HTERT RPE-1 (cell line): ENCODE results near the gene SAMD7.

ENCODE experiments used
- in situ Hi-C: fragments of 300-500 bp; cut with MboI; formaldehyde crosslinking; loops from 4 replicates; pipeline ENCODE4 v1.14.3; 2020; ENCODE audit warnings: low sequenced_read_pairs

The SAMD7 gene, protein sequence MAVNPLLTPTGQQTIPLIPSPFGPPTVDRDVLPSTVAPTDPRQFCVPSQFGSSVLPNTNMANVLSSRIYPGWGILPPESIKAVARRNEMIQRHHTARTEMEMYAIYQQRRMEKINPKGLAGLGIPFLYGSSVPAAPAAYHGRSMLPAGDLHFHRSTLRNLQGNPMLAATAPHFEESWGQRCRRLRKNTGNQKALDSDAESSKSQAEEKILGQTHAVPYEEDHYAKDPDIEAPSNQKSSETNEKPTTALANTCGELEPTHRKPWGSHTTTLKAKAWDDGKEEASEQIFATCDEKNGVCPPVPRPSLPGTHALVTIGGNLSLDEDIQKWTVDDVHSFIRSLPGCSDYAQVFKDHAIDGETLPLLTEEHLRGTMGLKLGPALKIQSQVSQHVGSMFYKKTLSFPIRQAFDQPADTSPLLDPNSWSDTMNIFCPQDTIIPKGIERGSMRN

DNA sequence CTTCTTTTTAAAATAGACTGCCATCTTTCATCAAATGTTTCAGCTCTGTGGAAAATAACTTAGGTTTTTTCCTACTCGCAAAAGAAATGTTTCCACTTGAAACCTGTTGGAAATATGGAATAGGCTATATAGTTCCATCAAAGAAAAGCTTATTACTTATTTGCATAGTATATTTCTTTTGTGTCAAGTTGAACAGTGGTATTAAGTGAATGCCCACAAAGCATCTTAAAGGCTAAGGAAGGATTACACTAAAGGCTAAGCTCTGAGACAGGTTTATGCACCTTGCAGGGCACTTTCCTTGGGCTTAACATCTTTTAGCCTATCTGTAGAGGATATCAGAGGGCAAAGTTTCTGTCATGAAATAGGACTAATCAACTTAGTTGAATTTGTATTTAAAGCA, at the start of gene SAMD7:
Gene SAMD7, plus strand, starts transcription at position 301 of the 400 bp plus-strand sequence. CDS start 7,927 bp downstream, outside the sequence.
- in situ Hi-C loops, result no loop called here

DNA sequence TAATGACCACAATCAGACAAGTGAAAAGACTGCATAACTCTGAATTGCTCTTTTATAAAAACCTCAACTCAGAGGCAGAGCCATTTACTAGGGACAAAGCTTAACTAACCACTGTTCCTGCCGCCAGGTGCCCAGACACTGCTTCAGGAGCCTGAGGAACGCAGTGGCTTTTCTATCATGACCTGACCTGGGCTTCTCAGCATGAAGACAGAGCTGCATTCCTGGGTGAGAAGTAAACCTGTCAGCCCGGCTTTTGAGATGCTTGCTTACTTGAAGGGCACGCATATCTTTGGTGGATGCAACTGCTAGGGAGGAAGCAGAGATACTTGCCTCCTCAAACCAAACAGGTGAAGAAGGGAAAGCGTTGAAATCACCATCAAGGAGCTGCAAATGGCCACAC, 49.5 kb upstream of the SAMD7 start:
- in situ Hi-C loops, result no loop called here

DNA sequence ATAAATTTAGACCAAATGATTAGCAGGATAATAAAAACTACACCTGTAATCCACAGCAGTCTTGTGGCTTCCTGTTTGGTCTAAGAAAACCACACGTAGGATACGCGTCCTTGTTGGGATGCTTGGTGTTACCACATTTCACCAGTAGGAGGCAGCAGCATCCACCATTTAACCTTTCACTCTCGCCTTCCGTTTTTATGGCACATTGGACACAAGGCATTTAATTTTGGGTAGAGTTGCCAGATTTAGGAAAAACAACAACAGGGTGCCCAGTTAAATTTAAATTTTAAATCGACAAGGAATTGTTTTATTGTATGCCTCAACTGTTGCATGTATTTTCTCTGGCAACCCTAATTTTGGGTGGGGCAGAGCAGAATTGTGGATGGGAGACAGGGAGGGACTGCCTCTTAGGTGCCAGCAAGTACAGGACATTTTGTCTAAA, 47.9 kb upstream of the SAMD7 start:
- in situ Hi-C loops, result no loop called here

DNA sequence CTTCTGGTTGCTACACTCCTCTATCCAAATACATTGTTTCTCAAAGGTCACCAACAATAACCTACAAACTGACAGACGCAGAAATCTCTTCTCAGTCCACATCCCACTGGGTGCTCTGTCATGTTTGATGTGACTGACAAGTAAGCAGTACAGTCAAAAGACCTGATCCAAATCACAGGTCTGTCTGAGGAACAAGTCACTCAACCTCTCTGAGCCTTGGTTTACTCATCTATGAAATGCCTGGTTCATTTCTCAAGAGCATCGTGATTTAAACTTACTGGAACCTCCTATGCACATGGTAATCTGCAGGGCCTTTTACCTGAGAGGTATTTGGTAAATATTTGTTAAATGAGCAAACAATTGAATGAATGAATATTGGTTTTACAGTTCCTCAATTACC, 47.1 kb upstream of the SAMD7 start:
- in situ Hi-C loops, result no loop called here

DNA sequence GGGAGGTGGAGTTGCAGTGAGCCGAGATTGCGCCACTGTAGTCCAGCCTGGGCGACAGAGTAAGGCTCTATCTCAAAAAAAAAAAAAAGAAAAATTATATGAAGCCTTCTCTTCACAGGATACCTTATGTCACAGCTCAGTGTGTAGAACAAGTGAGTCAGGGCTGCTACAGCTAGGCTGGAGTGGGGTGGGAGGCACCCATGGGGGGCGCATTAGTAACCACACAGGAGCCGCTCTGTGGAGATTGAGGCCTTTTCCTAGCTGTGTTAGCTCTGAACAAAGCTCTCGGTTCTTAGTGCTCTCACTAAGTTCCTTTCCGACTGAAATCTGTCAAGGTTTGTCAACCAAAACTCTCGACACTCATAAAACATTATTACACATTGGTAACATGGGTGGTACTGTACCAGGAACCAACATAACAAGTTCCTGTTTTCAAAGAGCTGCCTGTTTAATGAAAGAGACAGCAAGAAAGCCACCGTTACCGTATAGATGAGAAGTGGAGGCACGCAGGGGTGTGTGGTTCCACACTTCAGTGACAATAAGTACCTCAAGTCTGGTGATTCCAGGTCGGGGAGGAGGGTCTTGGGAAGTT, 46.1 kb upstream of the SAMD7 start:
- in situ Hi-C loops, result no loop called here

DNA sequence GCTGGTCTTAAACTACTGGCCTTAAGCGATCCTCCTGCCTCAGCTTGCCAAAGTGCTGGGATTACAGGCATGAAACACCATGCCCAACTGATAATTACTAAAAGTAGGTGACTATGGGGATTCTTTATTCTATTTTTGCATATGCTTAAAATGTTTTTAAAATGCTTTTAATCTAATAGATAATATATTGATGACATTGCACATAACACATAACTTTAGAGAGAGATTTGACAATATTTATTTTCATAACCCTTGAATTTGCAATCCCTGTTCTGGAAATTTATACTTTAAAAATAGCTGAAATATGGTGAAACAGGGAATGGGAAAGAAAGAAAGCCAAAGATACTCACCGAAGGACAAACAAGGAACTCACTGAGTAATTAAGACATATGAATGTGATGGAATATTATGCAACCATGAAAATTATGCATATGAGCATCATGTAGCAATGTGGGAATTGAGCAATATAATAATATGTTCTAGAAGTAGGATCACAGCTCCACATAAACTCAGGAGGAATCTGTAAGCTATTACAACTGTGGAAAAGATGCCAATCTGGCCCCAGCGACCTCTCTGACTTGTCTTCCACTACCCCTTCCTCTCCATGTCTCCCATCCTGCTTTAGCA, 43.7 kb upstream of the SAMD7 start:
- in situ Hi-C loops, result no loop called here

DNA sequence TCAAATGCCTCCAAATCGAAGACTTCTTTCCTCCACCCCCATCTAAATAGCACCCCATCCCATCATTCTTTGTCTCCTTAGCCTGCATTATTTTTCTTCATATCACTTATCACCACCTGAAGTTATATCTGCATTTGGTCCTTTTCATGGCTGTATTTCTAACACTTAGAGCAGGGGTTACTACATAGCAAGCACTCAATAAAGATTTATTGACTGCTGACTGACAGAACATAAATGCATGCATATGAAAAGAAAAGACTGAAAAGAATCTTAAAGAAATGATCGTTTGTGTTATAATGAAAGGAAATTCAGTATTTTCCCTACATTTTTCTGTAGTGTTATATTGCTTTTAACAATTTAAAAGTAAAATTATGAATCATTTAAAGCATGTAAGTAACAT, 43.0 kb upstream of the SAMD7 start:
- in situ Hi-C loops, result no loop called here

DNA sequence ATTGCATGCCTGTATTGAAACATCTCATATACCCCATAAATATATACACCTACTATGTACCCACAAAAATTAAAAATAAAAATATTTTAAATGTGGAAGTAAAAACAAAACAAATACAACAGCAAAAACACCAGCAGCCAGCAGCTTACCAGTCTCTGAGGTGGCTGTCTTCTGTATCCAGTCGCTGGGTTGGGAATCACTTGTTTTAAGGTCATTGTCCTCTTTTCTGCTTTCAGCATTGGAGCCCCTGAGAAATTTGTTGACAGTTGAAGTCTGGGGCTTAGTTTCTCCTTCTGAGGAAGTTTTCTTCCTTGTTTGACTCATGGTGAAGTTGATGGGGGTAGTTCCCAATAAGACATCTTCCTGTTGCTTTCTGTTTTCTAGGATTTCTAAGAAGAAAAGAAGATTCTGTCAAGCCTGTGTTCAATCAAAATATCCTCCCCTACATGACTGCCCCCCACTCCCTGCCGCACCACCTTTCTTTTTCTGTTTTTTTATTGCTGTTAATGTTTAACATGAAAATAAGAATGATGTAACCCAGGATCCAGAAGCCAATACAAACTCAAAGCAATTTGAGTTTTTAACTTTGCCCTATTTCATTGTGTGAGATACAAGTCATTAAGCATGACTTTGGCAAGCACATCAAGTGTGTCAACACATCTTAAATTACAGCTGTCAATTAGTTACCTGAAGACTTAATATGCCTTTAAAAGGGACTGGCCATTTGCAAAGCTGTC, 41.7 kb upstream of the SAMD7 start, which contains the start of gene LRRC31:
Gene LRRC31, minus strand, starts transcription at position 452 of the 737 bp plus-strand sequence. Its CDS starts 128 bp downstream, at position 324.
- in situ Hi-C loops, result no loop called here

DNA sequence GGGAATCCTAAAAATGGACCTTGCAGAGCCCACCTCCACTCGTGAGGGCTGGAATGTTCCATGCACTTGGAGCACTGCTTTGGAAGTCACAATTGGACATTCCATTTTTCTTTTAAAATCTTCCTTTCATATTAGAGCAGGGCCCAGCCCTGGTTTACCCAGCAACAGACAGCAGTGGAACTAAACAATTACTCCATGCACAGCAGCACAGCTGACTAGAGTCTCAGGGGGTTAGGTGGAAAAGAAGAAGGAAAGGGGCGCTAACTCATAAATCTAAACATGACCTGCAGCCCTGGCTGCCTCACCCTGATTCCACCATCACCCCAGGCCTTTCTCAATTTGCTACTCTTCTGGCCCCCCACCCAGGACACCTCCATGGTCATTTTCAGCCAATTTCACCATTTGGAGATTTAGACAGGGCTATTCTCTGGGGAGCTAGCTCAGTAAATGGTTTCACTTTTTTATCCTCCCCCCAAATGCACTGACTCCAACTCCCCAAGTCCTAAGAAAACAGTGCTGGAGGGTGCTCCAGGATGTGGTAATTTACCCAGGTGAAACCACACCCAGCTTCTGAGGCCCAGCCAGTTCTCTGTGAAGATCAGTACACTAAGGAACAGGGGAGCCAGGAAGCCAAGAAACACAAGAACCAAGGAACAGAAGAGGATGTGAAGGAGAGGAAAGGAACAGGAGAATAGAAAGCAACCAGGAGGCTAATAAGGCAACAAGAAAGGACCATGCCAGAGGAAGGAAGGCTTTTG, 40.1 kb upstream of the SAMD7 start:
- in situ Hi-C loops, result no loop called here

DNA sequence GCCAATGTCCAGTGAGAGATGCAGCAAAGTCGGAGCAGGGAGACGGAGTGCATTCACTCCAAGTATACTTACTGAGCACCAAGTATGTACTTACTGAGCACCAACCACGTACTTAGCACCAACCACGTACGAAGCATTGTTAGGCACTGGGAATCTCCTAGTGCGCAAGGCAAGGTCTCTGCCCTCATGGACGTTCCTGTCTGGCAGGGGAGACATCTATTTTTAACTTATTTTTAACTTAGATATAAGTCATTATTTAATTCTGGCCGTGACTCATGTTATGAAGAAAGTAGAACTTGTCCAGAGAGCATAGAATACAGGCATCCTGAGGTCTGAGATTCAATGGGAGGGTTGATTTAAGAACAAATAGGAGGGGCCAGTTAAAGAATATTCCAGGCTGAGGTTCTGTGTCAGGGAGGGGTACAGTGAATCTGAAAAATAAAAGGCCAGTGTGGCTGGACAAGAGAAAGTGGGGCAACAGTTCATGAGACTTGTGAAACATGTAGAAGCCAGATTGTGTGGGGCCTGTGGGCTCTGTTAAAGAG, 32.3 kb upstream of the SAMD7 start:
- in situ Hi-C loops, result no loop called here

DNA sequence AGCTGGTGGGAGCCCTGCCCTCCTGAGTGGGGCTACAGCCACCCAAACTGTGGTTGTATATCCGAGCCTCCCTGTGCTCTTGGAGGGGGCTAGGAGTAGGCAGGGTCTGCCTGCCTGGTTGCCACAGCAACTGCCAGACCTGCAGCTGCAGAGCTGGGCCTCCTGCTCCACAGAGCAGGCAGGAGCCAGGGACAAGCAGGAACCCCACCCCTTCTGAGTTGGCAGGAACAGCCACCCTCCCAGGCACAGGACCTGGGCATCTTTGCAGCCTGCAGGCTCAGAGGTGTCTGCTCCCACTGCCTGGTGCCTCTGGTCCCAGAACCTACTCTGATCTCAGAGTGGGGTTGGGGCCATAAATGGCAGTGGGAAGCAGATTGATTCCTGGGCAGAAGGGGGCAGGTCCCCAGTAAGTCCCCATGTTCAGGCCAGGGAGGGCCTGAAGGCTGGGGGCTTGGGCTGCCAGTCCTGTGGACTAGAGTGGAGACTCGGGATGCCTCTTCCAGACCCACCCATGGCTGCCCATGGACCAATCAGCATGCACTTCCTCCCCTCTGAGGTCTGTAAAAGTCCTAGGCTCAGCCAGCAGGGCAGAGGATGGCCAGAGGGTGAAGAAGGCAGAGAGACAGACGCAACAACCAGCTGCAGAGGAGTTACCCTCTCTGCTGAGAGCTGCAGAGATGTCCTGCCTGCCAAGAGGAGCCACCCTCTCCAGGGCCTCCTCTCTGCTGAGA, 31.4 kb upstream of the SAMD7 start:
- in situ Hi-C loops, result no loop called here

DNA sequence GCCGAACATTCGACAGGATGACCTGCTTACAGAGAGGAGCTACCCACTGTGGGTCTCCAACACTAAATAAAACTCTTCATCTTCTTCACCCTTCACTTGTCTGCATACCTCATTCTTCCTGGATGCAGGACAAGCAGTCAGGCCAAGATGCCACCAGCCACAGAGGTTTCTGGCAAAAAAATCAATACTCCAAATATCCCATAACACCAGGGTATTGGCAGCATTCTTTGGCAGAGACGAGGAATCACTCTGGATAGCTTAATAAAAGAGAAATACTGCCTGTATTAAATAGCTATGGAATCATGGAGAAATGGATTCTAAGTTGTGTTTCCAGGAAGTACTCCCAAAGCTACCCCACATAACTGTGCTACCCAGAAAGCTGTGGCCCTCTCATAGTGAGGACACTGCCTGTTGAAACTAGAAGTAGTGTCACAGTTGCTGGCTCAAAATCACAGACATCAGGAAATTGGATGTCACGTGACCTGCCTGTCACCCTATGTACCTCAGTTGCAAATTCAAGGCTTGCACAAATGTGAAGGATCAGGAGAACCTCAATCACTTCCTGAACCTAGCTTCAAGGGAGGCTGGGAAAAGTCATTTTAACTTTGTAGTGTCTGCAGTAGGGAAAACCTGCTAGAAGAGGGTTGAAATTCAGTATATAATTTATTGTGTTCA, 30.7 kb upstream of the SAMD7 start:
- in situ Hi-C loops, result no loop called here

DNA sequence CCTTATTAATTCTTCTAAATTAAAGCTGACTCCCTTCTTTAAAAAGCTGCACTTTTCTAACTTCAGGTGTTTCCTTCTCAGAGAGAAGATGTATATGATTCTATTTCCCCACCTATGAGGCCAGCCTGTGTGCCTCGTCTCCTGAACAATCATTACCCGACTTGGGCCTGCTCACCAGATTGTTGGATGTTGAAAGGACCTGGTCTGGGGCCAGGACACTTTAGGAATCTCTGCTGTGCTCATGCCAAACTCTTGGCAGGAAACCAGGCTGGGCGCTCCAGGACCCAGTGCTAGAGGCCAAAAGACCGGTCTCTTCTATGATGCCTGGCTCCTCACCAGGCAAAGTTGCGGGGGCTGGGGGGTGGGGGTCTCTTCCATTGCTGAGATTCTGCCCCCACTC, 24.7 kb upstream of the SAMD7 start:
- in situ Hi-C loops, result no loop called here

DNA sequence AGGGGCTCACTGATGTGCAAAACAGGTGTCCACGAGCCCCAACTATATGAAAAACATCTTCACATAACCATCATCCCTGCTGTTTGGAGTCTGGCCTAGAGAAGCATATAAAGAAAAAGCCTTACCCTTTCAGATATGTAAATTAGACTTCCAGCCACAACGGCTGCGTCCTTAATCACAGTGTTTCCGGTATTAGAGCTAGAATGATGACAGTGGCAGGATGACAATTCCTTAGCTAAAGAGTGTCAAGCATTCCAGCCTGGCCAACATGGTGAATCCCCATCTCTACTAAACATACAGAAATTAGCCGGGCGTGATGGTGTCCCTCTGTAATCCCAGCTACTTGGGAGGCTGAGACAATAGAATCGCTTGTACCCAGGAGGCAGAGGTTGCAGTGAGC, 19.5 kb upstream of the SAMD7 start:
- in situ Hi-C loops, result no loop called here

DNA sequence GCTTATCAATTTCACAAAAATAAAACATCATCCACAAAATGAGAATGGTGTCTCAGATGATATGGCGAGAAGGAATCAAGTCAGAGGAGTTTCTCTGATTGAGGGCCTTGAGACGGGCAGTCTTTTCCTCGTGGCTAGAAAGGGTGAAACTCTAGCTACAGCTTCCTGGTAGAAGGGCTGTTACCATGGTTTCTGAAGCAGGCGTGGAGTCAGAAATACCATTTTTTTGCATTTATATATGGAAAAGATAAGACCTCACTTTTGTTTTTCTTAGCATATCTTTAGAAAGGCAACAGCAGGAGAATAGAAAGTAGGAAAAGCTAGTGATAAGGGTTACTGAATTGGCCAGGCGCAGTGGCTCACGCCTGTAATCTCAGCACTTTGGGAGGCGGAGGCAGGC, 17.3 kb upstream of the SAMD7 start:
- in situ Hi-C loops, result no loop called here

DNA sequence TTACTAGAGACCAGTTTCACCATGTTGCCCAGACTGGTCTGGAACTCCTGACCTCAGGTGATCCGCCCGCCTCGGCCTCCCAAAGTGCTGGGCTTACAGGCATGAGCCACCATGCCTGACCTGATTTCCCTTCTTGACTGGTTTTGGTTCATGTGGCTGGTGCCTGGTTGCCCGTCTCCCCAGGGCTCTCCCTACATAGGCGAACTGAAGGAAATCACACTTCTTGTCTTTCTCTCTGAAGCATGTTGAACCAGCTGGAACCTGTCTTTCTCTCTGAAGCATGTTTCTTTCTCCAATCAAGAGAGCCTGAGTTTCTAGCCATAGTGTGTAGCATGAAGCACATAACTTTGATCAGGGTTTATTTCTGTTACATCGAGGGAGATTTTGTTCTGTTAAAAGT, 16.3 kb upstream of the SAMD7 start:
- in situ Hi-C loops, result no loop called here

DNA sequence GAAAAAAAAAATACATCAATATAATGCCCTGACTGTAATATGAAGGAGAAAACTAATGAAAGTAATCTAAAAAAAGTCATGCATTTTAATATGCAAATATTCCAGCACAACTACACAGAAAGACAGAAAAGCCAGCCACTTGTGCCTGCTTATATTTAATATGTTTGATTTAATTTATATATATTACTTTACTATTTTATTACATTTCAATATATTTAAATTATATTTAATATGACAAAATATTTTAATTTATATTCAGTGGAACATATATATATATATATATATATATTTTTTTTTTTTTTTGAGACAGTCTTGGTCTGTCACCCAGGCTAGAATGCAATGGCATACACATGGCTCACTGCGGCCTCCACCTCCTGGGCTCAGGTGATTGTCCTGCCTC, 14.1 kb upstream of the SAMD7 start:
- in situ Hi-C loops, result no loop called here

DNA sequence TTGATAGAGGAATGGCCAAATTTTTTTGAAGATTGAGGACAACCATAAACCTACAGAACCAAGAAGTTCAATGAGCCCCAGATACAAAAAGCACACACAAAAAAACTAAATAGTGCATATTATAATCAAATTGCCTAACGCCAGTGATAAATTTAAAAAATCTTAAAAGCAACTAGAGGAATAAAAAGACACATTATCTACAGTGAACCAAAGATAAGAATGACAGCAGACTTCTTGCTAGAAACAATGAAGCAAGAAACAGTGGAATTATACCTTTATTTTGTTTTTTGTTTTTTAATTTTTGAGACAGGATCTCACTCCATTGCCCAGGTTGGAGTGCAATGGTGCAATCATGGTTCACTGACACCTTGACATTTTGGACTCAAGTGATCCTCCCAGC, 9.9 kb upstream of the SAMD7 start:
- in situ Hi-C loops, result no loop called here

DNA sequence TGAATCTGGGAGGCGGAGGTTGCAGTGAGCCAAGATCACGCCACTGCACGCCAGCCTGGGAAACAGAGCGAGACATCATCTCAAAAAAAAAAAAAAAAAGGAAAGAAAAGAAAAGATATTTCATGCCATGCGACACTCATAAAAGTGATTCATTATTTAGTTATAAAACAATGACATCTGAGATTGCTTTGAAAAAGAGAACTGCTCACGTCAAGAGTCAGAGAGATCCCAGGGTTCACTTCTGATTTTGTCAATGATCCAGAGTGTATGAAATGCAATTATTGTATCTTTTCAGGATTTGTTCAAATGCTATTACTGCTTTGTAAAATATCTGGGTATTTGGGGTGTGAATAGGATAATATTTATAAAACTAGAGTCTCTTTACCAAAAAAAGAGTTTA, 6.0 kb upstream of the SAMD7 start:
- in situ Hi-C loops, result no loop called here
